Measurements from ENCODE around the gene TMC3. TPM values are rescaled to one million over a fixed set of nuclear protein-coding genes. Genes with fewer than 3 reads are reported as not detected.

Gene TMC3
- total RNA-seq, 1 donor from 2014 or later = 0.20 TPM

DNA sequence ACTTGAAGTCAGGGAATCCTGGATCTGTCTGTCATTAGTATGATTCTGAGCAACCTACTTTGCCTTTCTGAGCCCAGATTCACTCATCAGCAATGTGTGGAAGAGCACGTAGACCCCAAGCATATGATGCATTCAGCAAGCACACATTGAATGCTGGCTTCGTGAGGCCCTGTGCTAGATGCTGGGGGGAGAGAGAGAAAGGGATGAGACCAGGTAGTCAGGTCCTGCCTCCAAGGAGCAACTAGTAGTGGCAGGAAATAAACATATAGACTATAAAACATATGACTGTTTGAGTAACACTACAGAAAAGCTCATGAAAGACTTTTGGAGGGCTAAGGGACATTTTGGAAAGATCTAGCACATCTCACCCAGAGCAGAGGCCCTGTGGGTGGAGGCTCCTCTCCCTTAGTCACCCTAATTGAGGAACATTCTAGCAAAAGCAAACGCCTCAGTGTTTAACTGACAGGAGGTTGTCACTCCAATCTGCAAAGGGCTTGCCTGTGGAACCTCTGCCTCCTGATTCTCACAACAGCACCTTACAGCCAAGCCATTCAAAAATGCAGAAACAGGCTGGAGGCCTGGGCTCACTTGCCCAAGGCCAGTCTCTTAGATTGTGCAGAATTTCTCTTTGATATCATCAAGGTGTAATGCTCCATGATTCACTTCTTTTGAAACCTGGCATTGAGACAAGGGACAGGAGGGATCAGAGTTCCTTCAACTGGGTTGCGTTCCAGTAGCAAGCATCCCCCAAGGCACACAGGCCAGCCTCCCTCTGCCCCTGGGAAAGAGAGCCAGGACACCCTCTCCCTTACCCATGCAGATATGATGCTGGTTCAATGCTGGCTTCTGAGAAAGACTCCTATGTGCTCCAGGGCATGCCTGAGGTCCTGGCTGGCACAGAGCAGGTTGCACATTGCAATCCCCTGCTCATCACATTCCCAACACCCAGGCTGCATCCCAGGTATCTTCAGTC, 76.1 kb downstream of the TMC3 start:
- no peak for DNase-seq

DNA sequence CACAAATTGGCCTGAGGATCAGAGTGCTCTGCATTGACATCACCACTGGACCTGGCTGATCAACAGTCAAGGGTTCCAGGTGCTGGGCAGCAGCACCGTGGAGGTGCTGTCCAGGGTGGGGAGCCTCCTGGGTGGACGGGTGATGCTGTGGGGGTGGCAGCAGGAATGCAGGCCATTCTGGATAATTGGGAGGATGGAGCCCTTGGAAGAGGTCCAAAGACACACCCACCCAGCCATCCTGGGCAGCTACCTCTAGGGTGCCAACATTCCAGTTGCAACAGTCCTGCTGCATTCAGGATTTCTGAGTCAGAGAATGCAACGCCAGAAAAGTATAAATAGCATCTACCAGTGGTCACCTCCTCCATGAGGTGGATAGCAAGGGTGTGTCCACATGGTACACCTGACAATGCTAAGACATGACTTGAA, 76.9 kb downstream of the TMC3 start:
- DNase-seq = no peak

DNA sequence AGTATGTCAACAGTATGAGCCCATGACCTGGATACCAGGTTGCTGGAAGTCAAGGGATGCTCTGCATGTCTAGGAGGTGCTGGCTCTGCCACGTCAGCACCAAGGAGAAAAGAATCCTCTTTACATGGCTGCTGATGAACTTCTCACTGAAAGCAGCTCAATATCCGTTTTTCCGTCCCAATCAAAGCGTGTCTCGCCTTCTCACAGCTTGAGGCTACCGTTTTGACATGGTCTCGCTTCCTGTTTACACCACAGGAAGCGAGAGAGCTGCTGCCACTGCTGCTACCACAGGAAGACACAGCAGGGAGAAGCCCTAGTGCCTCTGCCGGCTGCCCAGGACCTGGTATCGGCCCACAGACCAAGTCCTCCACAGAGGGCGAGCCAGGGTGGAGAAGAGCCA, 77.3 kb downstream of the TMC3 start:
- no peak for DNase-seq

DNA sequence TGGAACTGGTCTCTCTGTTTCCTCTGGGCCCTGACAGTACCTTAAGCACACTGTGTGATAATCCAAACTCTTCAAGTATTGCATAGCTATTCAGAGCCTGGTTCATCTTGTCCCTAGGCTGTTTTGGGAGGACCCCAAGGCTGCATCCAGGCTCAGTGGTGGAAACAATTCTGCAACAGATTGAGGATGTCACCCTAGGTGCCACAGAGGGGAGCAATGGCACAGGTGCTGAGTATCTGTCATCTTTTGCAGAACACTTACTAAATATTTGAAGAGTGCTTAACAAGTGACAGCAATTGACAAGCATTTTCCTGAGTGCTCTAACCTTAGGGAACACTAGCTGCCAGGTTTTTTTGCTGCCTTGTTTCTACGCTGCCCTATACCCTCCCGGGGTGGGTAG, 77.8 kb downstream of the TMC3 start:
- no peak for DNase-seq

DNA sequence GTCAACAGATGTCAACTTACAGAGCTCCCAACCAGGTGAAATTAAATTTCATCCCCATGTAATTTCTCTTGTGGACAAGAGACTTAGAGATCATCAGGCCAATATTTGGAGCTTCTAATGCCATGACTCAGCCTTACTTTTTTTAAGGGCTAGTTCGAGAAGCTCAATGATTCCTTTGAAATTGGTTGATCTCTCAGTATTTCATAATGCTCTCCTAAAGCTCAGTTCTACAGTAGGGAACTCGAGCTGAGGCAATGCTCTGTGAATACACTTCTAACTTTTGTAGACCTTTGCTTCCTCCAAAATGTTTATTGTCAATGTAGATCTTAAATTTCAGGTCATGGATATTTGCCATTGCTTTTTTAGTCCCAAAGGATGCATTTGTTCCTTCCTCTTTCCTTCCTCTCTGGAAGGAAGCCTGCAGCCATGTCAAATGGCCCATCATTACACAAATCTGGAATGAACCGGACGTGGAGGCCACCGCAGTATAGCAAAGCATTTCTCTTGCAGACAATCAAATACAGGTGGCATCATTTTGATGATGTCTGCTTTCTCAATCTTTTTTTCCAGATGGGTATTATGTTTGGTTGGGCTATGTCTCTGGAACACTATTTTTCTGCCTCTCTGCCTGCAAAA, 78.4 kb downstream of the TMC3 start:
- DNase-seq = no peak

DNA sequence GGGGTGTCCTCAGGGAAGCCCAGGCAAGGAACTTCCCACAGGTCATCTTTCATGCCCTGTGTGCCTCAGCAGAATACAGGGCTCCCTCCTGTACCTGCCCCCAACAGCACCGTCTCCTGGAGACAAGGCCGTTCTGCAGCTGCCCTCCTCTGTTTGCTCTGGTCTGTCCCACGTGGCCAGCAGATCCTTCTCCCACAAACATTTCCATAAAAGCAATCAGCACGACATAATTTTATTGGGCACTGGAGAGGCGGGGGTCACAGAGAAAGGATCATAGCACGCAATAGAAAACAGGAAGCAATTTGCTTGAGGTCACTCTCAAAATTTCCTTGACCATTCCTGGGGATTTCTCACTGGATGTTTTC, 79.5 kb downstream of the TMC3 start:
- no peak for DNase-seq

DNA sequence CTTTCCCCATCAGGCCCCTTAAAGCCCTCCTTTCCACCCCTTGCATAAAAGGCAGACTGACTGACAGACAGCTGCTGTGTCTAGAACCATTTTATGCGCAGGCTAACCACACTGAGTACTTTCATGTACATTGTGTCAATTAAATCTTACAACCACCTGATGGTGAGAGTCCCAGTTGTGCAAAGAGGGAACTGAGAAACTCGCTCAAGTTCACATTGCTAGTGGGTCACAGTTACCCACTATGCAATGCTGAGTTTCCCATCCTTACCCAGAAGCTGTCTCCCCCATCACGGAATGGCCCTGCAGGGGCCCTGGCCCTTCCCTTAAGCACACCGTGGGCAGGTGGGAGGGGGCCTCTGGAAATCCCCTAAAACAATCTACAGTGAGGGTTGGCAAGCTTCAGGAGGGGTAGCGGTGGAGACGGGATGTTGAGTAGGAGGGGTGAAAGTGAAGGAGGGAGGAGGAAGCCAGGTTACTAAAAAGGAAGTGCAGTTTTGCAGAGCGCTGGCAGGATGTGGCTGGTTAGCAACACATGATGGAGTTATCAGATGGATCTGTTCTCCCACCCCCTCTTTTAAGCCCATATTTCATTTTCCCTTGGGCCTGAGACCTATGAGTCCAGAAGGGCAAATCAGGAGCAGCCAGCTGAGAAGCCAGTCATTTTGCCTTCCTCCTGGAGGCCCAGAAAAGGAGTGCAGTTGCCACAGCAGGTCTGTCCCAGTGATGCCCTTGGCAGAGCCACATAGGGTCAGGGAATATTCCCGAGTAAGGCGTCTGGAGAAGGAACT, 80.1 kb downstream of the TMC3 start:
- DNase-seq = no peak

DNA sequence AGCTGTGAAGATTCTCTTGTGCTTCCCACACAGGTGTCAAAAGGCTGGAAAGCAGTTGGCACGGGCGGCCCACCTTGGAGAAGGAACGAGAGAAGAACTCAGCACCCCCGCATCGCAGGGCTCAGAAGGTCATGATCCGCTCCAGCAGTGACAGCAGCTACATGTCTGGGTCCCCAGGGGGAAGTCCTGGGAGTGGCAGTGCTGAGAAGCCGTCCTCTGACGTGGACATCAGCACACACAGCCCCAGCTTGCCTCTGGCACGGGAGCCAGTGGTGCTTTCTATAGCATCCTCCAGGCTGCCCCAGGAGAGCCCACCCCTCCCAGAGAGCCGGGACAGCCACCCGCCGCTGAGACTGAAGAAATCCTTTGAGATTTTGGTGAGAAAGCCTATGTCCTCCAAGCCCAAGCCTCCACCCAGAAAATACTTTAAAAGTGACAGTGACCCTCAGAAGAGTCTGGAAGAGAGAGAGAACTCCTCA, 81.5 kb downstream of the TMC3 start:
- DNase-seq = no peak

DNA sequence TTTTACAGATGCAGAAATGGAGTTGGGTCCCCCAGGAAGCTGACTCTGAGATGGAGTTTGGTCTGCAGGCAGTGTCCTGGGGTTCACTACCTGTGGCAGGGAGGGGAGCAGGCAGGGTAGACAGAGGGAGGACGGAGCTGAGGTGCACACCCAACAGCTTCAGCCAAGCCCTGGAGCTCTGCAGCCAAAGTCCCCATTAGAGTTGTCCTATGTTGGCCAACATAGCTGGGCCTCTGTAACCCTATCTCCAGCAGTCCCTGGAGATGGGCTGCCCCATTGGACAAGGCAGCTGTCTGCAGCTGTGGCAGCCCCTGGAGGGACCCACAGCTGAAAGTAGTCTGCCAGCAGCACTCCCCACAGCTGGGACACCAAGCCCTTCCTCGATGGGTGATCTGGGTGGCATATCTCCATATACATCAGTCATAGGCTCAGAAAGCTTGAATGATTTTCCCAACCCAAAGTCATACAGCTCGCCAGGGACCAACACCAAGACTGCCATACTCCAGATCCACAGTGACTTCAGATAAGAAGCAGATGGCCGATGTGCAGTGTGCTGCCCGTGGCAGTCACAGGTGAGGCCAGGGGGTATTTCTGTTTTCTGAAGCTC, 82.0 kb downstream of the TMC3 start:
- DNase-seq = no peak

DNA sequence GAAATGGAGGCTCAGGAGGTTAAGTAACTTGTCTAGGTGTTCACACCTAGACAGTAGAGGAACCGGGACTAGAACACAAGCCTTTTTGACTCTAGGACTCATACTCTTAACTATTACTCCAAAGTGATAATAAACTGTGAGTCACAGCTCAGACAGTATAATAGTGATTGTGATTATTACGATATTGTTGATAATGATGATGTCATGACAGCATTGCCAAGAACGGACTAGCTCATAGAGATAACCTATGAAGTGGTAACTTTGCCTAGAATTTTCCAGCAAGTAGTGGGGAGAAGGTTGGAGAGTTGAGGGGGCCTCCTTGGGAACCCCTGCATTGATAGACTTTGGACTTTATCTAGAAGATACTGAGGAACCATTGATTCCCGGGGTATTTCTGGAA, 84.1 kb downstream of the TMC3 start:
- DNase-seq = no peak

DNA sequence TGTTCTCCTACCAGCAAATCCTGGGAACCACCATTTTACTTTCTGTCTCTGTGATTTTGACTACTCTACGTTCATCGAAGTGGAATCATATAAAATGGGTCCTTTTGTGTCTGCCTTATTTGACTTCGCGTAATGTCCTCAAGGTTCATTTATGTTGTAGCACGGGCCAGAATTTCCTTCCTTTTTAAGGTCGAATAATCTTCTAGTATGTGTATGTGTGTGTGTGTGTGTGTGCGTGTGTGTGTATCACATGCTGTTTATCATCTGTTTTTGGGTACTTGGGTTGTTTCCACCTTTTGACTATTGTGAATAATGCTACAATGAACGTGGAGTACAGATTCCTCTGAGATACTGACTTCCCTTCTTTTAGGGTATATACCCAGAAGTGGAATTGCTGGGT, 85.4 kb downstream of the TMC3 start:
- DNase-seq = no peak

DNA sequence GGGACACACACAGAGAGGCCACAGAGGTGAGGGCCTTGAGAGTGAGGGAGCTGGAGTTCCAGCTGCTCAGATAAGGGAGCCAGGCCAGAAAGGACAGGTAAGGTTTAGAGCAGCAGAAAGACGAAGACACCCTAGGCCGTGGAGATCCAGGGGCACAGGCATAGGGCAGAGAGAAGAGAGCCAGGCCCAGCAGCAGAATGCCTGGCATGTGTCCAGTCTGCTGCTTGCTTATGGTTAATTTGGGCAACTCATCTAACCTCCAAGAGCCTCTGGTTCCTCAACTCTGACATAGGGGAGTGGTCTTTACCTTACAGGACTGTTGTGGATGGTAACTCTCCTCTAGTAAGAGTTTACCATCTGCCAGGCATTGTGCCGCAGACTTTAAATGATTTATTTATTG, 86.0 kb downstream of the TMC3 start:
- DNase-seq = no peak

DNA sequence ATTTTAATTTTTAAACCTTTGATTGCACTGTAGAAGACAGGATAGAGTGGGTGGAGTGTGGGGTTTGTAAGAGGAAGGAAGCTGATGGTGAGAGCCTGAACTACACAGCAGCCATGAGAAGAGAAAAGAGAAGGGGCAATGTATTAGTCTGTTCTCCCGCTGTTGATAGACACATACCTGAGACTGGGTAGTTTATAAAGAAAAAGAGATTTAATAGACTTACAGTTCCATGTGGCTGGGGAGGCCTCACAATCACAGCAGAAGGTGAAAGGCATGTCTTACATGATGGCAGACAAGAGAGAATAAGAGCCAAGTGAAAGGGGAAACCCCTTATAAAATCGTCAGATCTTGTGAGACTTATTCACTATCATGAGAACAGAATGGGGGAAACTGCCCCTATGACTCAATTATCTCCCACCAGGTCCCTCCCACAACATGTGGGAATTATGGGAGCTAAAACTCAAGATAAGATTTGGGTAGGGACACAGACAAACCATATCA, 87.3 kb downstream of the TMC3 start:
- no peak for DNase-seq

DNA sequence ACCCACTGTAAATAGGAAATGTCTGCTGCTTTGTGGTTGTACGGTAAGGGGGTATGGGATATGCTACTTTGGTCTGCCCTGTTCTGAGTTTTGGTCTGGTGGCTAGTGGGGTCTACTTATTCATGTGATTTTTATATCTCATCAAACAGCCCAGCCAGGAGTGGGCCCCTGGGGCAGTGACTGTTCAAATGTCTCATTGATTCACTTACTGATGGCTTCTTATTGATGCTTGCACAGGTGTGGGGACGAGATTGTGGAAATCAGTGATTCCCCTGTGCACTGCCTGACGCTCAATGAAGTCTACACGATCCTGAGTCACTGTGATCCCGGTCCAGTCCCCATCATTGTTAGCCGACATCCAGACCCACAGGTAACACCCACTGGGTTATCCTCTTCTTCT, 88.6 kb downstream of the TMC3 start:
- DNase-seq = no peak

DNA sequence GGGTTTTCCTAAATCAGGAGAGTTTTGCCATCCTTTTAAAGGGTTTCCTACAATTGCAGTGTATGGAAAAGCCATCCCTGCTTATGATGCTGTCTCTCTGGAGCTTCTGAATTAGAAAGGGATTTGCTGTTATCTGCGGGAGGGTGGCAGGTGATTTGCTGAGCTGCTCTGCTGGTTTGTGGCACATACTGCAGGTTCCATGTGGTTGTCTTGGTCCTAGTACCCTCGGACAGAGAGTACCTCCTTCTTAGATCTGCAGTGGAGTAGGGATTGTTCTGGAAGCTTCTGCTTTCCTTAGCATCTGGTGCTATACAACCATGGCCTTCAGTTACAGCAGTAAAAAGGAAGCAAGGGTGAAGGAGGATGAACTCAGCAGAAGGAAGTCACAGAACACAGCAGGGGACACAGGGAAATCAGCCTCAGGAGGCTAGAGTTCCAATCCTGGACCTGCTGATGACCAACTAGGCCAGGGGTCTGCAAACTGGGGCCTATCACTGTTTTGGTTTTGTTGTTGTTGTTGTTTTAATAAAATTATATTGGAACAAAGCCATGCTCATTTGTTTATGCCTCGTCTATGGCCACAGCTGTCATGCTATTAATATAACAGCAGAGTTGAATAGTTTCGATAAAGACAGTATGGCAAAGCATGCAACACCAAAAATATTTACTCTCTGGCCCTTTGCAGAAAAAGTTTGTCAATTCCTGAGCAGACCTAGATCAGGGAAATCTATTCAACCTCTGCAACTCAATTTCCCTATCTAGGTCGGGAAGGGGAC, 89.6 kb downstream of the TMC3 start:
- no peak for DNase-seq

DNA sequence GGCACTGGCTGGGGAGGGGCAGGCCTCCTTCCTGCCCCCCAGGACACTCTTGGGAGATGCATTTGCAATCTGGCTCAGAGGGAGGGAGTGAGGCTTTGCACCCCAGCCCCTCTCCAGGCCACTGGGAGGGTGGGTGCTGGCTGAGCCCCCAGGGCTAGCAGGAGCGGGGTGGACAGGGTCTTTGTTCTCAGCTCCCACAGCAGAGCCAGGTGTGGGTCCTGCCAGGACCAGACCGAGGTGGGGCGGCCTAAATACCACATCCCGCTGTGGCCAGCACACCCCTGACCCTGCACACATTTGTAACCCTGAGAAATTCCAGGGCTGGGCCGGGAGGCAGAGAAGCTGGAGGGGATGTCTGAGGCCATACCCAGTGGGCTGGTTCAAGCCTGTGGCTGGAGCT, 91.1 kb downstream of the TMC3 start:
- no peak for DNase-seq

DNA sequence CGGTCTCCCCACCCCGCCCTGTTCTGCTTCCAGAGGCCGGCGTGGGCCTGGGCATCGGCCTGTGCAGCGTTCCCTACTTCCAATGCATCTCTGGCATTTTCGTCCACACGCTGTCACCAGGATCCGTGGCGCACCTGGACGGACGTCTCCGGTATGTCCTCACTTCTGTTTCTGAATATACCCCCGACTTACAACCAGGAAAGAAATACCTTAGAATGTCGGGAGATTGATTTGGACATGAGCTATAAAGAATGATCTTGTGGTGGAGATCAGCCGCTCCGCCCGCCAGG, 91.5 kb downstream of the TMC3 start:
- DNase-seq = no peak

DNA sequence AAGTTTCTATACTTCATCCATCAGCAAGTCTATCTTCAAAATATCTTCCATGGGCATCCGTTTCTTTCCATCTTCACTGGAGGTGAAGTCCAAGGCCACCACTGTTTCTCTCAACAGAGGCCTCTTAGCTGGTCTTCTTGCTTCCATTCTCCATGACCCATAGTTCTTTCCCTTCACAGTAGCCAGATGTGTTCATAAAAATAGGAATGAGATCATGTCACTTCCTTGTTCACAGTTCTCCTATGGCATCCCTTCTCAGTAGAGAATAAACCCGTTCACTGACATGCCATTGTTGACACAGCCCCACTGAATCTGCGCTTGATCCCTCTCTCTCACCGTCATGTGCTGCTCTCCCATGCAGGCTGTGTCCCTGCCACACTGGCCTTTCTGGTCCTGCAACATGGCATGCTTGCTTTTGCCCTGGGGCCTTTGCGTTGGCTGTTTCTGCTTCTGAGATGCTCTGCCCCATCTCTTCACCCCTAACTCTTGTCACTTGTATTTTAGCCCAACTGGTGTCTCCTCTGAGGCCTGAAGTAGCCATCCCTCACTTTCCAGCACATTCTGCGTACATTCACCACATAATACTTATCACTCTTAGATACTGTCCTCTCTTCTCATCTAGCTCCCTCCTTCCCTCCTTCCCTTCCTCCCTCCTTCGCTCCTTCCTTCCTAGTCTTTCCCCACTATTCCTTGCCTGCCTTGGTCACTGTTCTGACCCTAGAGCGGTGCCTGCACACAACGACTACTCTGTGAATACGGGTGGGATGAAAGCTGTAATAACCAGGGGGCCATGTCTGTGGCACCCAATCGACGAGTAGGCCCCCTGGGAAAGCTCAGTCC, 92.0 kb downstream of the TMC3 start:
- DNase-seq = no peak

DNA sequence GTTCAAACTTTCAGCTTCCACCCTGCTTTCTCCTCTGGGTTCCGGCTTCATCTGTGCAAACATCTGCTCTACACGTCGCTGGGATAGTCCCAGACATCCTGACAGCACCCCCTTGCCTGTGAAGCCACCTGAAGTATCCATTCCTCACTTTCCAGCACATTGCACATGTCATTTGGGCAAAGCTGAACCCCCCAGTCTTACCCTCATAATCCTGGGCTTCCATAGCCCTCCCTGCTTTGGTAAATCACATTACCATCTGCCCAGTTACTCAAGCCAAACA, 92.6 kb downstream of the TMC3 start:
- DNase-seq = no peak

Data from skin of body (tissue), 2 donors.